ENCODE measurements around the gene ZNF579. TPM values are rescaled to one million over a fixed set of nuclear protein-coding genes. Genes with fewer than 3 reads are reported as not detected.

The ZNF579 gene
- total and polyA plus RNA-seq, 2 of the 13 experiments (the other 11 are each of a cell fraction or from before 2014, with no cell fraction given) = 2.1 to 2.9 TPM

DNA sequence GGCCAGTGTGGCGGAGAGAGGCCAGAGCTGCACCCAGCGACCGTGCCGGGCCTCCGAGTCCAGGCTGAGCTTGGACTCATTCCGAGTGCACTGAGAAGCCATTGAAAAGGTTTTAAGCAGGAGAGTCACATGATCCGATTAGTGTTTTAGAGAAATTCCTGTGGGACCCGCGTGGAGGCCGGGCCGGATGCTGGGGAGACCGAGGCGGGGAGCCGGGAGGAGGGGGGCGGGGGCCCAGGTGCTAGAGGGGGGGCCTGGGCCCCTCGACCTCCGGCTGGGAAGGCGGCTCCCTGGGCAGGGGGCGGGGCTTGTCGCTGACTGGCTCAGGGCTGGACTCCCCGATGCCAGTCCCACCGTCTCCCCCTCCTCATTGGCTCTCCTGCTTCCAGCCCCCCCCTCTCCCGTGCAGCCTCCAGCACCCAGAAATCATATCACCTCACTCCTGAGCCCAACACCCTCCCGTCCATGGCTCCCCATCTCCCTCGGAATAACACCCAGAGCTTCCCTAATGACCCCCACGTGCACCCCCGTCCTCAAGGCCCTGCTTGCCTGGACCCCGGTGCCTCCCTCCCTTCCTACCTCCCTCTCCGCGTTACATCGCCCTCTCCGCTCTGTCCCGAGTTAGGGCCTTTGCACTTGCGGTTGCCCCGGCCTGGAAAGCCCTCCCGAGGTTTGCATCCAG is 5.2 kb upstream of the ZNF579 start (continued):
- TF ChIP-seq ZNF609 (CRISPR knock-in tag; IDR thresholded peaks at IDR 0.05; ENCODE audit: borderline replicate concordance) (no peak), ZNF335 (CRISPR knock-in tag; IDR thresholded peaks at IDR 0.05) (no peak), ZNF501 (CRISPR knock-in tag; IDR thresholded peaks at IDR 0.05) (no peak), JUNB (CRISPR knock-in tag; IDR thresholded peaks at IDR 0.05; ENCODE audit: borderline replicate concordance) (no peak), RARA (CRISPR knock-in tag; IDR thresholded peaks at IDR 0.05) (no peak), ZNF383 (CRISPR knock-in tag; IDR thresholded peaks at IDR 0.05; ENCODE audit: borderline replicate concordance) (no peak), ZNF17 (CRISPR knock-in tag; IDR thresholded peaks at IDR 0.05) (no peak), NFYC (CRISPR knock-in tag; IDR thresholded peaks at IDR 0.05) (peak; percentile 81), ZNF432 (CRISPR knock-in tag; IDR thresholded peaks at IDR 0.05; ENCODE audit: borderline replicate concordance) (no peak), SOX13 (IDR thresholded peaks at IDR 0.05) (no peak), SOX13 (CRISPR knock-in tag; conservative IDR thresholded peaks at IDR 0.05 in 1 of 2, IDR thresholded peaks at IDR 0.05 in 1 of 2) (no peak; a peak in 1 of 4 replicates)
- TF ChIP-seq, protein P1, sequence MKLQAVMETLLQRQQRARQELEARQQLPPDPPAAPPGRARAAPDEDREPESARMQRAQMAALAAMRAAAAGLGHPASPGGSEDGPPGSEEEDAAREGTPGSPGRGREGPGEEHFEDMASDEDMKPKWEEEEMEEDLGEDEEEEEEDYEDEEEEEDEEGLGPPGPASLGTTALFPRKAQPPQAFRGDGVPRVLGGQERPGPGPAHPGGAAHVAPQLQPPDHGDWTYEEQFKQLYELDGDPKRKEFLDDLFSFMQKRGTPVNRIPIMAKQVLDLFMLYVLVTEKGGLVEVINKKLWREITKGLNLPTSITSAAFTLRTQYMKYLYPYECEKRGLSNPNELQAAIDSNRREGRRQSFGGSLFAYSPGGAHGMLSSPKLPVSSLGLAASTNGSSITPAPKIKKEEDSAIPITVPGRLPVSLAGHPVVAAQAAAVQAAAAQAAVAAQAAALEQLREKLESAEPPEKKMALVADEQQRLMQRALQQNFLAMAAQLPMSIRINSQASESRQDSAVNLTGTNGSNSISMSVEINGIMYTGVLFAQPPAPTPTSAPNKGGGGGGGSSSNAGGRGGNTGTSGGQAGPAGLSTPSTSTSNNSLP (IDR thresholded peaks at IDR 0.05; ENCODE audit: low read depth, low read length) = no peak
- TF ChIP-seq, protein P2, sequence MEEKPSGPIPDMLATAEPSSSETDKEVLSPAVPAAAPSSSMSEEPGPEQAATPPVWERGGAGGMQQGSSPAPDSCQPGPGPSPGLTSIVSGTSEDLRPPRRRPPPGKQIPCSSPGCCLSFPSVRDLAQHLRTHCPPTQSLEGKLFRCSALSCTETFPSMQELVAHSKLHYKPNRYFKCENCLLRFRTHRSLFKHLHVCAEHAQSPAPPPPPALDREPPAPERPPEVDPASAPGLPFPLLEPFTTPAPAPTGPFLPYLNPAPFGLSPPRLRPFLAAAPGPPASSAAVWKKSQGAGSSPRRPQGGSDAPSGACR (CRISPR knock-in tag; IDR thresholded peaks at IDR 0.05) = no peak
- TF ChIP-seq, protein P3, sequence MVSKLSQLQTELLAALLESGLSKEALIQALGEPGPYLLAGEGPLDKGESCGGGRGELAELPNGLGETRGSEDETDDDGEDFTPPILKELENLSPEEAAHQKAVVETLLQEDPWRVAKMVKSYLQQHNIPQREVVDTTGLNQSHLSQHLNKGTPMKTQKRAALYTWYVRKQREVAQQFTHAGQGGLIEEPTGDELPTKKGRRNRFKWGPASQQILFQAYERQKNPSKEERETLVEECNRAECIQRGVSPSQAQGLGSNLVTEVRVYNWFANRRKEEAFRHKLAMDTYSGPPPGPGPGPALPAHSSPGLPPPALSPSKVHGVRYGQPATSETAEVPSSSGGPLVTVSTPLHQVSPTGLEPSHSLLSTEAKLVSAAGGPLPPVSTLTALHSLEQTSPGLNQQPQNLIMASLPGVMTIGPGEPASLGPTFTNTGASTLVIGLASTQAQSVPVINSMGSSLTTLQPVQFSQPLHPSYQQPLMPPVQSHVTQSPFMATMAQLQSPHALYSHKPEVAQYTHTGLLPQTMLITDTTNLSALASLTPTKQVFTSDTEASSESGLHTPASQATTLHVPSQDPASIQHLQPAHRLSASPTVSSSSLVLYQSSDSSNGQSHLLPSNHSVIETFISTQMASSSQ (IDR thresholded peaks at IDR 0.05; ENCODE audit: low read depth) = no peak
- TF ChIP-seq, protein P3 (CRISPR knock-in tag; IDR thresholded peaks at IDR 0.05; ENCODE audit: borderline replicate concordance) = no peak
- TF ChIP-seq, protein P4, sequence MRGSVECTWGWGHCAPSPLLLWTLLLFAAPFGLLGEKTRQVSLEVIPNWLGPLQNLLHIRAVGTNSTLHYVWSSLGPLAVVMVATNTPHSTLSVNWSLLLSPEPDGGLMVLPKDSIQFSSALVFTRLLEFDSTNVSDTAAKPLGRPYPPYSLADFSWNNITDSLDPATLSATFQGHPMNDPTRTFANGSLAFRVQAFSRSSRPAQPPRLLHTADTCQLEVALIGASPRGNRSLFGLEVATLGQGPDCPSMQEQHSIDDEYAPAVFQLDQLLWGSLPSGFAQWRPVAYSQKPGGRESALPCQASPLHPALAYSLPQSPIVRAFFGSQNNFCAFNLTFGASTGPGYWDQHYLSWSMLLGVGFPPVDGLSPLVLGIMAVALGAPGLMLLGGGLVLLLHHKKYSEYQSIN (CRISPR knock-in tag; IDR thresholded peaks at IDR 0.05; ENCODE audit: borderline replicate concordance) = no peak
